ENCODE results near the gene MTCL3.

Gene MTCL3

GRCh38 chr6:127466416-127466815 is 52.7 kb downstream of the MTCL3 start:
- H3K4me3 ChIP-seq (ENCODE audit: control insufficient read depth, low read depth, low read length) = no peak overlapping the region
- no peak for DNase-seq (ENCODE audit: low read depth)
- no peak for TF ChIP-seq CTCF (IDR thresholded peaks at IDR 0.05; ENCODE audit: control insufficient read depth, insufficient read depth, low read depth, low read length, missing control alignments)

- TF ChIP-seq CTCF (IDR thresholded peaks at IDR 0.05; ENCODE audit: control insufficient read depth, insufficient read depth, low read depth, low read length, missing control alignments) = peak; percentile 93
- no peak for DNase-seq (ENCODE audit: low read depth)
- no peak overlapping the region for H3K4me3 ChIP-seq (ENCODE audit: control insufficient read depth, low read depth, low read length)
Measured at GRCh38 chr6:127464881-127465459, 54.2 kb downstream of the MTCL3 start.

GRCh38 chr6:127464161-127464880 is 54.8 kb downstream of the MTCL3 start:
- TF ChIP-seq CTCF (IDR thresholded peaks at IDR 0.05; ENCODE audit: control insufficient read depth, insufficient read depth, low read depth, low read length, missing control alignments) = no peak
- DNase-seq (ENCODE audit: low read depth) = peak; percentile 41
- H3K4me3 ChIP-seq (ENCODE audit: control insufficient read depth, low read depth, low read length) = no peak overlapping the region

- DNase-seq (ENCODE audit: low read depth) = no peak
- H3K4me3 ChIP-seq (ENCODE audit: control insufficient read depth, low read depth, low read length) = no peak overlapping the region
- TF ChIP-seq CTCF (IDR thresholded peaks at IDR 0.05; ENCODE audit: control insufficient read depth, insufficient read depth, low read depth, low read length, missing control alignments) = no peak
Measured at GRCh38 chr6:127463056-127463455, 56.1 kb downstream of the MTCL3 start.

GRCh38 chr6:127462376-127462775 is 56.8 kb downstream of the MTCL3 start:
- no peak for TF ChIP-seq CTCF (IDR thresholded peaks at IDR 0.05; ENCODE audit: control insufficient read depth, insufficient read depth, low read depth, low read length, missing control alignments)
- DNase-seq (ENCODE audit: low read depth) = no peak

GRCh38 chr6:127460465-127460864 is 58.7 kb downstream of the MTCL3 start:
- no peak overlapping the region for H3K4me3 ChIP-seq (ENCODE audit: control insufficient read depth, low read depth, low read length)
- DNase-seq (ENCODE audit: low read depth) = no peak
- TF ChIP-seq CTCF (IDR thresholded peaks at IDR 0.05; ENCODE audit: control insufficient read depth, insufficient read depth, low read depth, low read length, missing control alignments) = no peak

More at GRCh38 chr6:127462376-127462775, 56.8 kb downstream of the MTCL3 start:
- H3K4me3 ChIP-seq (ENCODE audit: control insufficient read depth, low read depth, low read length) = no peak overlapping the region
